Effector CD4-positive, alpha-beta T cell (primary cell): ENCODE measurements around the gene DDX25.

ENCODE experiments used
- DNase-seq: peaks from one replicate; pipeline ENCODE4 v3.0.0-alpha.2; 2020

Gene DDX25

DNA sequence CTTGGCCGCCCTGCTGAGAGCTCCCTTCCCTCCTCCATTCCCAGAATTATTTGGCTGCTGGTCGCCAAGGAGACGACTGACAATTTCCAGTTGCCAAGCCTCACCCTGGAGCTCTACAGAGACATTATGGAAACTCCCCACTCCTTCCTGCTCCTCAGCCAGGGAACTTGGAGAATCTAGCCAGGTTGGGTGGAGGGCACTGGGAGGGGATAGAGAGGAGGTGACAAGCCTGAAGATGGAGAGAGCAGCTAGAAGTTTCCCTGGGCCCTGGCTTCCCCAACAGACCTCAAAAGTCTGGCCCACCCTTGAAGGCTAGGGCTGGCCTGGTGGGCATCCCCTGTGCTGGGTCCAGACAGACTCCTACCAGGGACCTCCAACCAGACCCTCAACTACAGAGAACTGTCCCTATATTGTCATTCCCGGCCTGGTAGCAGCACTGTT, 34.8 kb downstream of the DDX25 start:
- DNase-seq: no peak

DNA sequence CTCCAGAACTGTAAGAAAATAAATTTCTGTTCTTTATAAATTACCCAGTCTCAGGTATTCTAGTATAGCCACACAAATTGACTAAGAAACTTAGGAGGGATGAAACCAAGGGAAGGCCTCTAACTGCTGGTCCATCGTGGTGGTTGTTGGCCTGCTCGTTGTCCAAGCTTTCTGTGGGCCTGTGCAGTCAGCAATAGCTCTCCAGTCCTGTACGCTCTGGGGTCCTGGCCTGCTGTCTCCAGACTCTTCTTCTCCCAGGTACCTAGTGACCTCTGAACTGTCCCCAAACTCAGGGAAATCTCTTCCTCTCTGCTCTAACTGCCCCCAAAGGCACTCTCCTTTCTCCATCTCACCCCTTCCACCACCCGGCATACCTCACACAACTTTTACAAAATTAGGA, 35.8 kb downstream of the DDX25 start:
- no peak for DNase-seq

DNA sequence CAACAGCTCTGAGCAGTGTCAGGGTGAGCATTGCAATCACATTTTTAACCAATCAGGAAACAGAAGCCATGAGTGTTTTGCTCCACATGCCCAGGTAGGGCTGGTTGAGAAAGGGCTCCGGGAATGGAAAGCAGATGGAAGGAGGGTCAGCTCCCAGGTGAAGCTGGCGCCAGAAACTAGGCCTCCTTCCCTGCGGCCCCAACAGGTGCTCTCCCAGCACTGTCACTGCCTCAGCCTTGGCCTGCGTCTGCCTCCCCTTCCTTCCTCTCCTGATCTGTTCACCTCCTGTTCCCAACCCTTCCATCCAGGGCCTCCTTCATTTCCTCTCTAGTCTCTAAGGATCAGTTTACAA, 36.9 kb downstream of the DDX25 start:
- DNase-seq: no peak

DNA sequence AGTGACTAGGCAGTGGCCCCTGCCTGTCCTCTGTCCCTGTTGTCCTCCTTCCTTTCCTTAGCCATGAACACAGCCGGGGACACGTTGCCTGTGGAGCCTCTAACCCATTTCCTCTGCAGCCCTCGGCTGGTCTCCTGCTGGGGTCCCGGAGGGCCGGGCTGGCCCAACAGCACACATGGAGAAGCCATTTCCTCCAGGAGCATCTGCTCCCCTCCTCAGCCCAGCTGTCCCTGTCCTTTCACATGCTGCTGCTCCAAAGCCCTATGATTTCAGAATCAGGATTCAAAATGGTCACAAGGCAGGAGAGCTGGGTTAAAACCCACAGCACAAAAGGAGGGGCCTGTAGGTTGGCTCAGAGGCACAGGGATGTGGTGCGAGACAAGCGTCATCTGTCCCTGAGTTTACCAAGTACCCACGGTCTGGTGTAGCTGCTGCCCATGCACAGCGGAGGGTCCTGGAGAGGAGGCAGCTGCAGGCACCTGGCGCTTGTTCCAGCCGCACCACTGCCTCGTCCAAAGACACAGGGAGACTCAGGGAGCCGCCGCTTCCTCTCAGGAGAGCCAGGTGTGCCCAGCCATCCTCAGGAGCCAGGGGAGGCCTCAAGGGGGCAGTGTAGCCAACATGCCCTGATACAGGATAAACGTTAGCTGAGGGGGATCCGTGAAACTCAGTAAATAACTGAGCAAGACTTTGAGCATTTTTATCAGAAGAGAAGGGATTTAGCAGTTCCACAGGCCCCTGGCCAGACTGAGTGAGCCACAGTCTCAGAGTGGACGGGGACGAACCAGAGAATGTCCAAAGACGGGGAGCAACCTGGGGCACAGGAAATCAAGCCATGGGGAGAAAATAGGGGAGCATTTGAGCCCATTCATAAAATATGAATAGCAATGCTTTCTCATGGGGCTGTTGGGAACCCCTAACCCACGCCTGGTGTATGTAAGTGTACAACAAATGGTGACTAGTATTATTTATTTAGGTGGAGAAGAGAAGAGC, 37.6 kb downstream of the DDX25 start:
- peak; percentile 26 for DNase-seq

DNA sequence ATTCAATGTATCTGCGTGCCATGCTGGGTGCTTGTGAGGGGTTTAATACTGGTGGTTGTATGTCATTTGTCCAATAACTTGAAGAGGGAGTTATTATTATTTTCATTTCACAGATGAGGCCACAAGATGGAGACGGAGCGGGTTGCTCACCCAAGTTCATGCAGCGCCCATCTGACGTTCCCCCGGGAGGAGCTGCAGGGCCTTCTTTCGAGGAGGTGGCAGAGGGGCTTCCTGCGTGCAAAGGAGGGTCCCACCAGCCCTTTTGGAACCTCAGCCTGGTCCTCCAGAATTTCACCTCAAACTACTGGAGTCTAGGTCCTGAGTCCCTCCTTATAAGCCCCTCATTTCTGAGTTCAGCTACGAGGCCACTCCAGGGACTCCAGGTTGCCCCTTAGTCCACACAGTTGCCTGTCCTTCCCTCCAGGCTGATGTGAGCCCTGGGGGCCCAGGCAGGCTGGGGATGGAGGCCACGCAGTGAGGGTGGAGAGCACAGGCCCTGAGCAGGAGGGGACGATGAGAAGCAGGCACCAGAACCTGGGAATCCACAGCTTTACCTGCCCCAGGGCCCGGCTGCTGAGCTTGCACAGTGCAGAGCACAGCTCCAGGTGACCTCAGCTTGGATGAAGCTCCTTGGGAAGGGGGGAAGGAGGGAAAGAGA, 38.6 kb downstream of the DDX25 start:
- DNase-seq: no peak

DNA sequence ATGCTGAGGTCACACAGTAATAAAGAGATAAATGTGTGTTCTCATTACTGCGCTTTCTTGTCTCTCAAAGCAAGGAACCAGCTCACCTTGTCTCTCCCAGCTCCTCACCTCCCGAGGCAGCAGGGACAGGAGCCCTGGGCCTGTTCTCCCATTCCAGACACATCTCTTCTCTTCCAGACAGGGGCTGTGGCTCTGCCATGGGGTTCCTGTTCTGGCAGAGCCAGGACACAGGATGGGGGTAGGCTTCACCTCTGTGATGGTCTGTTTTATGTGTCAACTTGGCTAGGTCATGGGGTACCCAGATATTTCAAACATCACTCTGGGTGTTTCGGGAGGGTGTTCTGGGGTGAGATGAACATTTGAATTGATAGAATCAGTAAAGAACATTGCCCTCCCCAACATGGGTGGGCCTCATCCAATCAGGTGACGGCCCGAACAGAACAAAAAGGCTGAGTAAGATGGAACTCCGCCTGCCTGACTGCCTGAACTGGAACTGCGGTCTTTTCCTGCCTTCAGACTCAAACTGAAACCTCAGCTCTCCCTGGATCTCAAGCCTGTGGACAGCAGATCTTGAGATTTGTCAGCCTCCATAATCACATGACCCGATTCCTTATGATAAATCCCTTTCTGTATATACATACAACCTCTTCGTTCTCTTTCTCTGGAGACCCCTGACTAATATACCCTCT, 39.5 kb downstream of the DDX25 start:
- DNase-seq: no peak

DNA sequence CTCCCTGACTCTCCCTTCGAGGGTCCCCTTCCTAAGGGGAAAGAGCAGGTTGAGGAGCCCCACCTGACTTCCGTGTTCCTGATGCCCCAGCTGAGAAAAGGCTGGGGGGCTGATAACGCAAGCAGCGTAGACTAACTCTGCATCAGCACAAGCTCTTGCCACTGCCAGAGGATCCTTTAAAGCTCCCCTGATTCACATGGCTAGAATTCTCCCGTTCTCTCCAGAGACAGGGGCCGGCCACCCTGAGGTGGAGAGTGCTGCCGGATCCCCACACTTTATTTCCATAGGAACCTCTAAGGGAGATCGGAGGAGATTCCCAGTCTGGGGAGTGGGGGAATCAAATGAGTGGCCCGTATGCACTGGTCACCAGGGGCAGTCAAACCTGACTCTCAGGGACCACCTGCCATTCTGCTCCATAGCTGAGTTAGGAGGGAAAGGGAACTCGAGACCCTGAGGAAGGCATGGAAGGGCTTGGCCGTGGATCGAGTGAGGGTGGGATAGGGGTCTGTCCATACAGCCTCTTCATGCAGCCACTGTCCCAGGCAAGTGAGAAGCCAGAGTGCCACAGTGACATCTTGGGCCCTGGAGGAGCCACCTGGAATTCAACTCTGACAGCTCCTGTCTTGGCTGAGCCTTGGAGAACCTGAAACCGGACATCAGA, 40.2 kb downstream of the DDX25 start:
- DNase-seq: no peak

DNA sequence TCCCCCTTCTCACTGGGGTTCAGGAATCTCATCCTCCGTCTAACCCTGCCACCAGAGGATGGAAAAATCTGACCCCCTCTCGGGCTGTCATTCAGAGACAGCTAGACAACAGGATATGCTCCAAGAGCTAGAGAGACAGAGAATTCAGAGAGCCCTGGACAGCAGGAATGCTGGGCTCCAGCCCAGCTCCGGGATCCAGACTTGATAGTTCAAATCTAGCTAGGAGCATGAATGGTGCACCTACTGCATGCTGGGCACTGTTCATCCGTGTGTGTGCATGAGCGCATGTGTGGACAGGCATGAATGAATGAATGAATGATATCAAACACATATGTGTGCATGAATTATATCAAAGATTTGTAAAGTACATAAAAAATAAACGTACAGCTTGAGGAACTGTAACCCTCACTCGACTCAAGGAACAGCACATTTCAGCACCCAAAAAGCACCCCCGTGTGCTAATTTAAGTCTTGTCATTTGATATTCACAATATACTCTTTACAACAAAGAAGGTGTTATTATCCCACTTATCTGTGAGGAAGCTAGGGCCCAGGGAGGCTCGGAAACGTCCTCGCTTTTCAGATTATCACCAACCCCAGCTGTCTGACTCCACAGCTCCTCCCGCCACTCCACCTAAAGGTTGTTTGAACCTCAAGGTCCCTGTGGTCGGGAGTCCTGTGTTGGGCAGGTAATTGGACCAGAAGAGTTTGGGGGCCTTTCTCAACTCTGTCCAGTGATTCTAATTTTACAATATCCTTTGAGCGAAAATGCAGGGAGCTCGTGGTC, 40.9 kb downstream of the DDX25 start:
- no peak for DNase-seq

DNA sequence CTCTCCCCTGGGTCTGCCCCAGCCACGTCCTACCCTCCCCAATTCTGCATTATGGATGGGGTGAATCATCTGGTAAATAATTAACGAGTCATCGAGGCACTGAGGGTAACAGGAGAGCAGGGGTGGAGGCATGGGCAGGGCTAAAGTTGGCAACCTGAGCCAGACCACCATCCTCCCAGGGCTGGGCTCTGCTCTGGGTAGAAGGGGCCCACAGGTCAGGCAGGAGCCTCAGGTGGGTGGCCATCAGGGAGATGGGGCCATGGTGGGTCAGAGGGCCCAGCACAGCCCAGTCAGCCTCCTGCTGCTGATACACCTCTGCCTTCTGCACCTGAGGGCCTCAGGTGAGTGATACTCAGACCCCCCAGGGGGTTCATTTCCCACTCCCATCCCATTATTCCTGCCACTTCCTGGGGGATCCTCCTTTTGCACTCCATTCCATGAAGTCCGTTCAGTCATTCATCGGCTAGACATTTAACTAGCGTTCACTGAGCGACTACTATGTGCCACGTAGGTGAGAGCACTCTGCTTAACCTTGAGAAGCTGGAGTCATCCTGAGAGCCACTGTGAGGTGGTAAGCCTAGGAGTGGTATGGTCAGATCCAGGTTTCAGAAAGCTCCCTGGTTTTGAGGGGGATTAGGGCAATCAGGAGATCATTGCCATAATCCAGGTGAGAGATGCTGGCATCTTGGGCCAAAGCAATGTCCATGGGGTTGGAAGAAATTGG, 41.7 kb downstream of the DDX25 start, which contains the start of gene VSIG10L2:
VSIG10L2 (plus strand) TSS at position 248 of the 724 bp plus-strand sequence; CDS start at position 260, 12 bp downstream.
- DNase-seq: no peak

DNA sequence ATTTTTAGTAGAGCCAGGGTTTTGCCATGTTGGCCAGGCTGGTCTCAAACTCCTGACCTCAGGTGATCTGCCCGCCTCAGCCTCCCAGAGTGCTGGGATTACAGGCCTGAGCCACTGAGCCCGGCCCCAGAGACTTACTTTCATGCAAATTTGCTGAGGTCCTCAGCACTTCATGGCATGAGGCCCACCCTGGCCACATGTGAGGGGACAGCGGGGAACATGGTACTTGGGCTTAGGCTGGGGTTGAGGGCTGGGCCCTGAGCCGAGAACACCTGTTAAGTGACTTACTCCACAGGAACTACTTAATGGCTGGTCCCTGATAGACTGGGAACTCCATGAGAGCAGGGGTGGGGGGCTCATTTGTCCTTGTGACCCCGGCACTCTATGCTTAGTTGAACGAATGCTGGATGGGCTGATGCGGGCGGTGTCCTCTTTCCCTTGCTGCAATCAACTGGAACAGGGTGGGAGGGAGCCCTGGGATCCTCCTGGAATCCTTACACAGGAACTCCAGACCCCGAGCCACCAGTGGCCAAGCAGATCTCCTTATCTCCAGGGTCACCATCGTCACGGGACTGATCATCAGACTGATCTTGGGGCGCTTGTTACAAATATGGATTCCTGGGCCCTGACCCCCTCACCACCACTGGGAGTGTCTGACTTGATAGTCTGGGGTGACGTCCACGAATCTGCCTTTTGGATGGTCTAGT, 42.6 kb downstream of the DDX25 start:
- DNase-seq: no peak

DNA sequence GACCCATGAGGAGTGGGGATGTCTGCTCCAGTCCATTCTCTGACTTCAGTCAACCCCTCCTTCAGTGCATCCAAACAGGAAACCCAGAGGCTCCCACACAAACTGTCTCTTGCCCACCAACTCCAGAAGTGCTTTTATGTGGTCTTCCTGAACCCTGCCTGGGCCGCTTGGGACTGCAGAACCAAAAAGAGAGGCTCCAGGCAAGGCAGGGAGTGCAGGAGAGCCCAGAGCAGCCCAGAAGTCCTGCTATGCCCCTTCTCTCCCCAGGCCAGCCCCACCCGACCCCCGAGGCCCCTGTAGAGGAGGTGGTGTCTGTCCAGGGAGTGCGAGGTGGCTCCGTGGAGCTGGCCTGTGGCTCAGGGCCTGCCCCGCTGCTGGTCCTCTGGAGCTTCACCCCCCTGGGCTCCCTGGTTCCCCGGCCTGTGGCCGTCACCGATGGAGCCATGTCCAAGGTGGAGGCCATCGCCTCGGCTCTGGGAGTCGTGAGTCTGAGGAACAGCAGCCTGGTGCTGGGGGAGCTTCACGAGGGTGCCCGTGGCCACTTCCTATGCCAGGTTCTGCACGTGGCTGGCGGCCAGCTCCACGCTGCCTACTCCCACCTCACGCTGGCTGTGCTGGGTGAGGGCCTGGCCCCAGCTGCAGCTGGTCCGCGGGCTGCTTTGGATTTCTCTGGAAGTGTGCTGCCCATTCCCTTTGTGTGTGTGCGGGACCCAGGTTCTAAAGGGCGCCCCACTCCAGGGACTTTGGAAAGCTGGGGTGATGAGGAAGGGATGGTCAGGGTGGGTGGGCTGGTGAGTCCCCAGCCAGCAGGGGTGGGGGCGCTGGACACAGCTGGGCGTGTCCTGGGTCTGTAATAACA, 43.3 kb downstream of the DDX25 start:
- no peak for DNase-seq

DNA sequence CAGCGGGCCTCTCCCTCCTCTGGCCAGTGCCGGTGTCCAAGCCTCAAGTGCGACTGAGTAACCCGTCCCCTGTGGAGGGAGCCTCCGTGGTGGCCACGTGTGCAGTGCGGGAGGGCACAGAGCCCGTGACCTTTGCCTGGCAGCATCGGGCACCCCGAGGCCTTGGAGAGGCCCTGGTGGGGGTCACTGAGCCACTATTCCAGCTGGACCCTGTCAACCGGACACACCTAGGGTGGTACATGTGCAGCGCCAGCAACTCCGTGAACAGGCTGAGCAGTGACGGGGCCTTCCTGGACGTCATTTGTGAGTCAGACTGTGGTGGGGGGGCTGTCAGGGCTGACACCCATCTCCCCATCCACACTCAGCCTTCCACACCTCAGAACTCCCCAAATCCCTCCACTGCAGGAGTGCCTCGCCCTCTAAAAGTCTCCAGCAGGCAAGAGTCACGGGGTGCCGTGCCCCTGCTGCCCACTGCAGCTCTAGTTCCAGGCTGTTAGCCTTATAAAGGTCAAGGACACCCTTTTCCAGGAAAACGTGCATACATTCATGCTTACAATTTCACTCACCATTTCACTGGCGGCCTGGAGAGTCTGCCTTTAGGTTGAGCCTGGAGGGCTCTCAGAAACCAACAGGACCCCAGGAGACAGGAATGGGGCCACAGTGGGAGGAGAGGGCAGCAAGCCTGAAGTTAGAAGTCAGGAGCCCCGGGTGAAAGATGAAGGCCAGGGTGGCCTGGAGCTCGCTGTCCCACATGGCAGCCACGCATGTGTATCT, 44.2 kb downstream of the DDX25 start:
- DNase-seq: no peak

DNA sequence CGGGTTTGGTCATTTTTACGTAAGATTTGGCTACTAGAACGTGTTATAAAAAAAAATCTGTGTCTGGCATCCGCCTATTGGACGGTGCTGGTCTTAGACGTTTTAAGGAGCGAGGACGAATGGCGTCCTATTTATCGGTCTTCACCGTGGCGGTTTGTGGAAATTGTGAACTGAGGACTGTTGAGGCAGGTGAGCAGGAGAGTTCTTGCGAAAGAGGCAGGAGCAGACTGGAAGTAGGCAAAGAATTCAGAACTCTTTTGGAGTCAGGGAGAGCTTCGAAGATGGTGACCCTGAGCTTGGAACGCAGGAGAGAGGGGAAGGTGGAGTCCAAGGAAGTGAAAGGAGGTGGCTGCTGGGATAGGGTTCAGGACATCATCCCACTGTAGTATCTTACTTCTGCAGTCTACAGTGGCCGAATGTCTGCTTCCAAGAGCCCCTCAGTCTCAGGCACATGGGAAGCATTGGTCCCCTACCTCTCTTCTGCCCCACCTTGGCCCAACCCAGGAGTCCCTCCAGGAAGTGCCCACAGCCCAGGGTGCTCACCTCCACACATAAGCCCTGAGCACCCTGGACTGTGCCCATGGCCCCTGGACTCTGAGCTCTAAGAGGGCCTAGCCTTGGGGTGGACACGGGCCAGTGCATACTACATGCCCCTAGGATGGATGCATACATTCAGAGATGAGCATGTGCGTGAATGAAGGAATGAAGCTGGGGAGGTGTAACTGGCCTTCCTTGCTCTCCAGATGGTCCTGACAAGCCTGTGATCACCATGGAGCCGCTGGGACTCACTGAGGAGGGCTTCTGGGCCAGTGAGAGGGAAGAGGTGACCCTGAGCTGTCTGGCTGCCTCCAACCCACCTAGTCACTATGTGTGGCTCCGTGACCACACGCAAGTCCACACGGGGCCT, 45.2 kb downstream of the DDX25 start:
- DNase-seq: no peak

DNA sequence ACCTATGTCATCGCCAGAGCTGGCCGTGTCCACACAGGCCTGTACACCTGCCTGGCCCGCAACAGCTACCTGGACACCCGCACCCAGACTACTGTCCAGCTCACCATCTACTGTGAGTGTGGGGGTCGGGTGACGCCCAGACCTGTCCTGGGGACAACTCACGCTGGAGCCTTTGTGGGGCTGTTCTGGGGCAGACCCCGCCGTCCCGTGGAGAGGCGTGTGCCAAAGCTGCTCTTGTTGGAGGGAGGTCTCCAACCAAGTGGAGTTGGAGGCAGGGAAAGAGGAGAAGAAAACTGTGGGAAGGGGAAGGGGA, 45.8 kb downstream of the DDX25 start:
- DNase-seq: no peak

DNA sequence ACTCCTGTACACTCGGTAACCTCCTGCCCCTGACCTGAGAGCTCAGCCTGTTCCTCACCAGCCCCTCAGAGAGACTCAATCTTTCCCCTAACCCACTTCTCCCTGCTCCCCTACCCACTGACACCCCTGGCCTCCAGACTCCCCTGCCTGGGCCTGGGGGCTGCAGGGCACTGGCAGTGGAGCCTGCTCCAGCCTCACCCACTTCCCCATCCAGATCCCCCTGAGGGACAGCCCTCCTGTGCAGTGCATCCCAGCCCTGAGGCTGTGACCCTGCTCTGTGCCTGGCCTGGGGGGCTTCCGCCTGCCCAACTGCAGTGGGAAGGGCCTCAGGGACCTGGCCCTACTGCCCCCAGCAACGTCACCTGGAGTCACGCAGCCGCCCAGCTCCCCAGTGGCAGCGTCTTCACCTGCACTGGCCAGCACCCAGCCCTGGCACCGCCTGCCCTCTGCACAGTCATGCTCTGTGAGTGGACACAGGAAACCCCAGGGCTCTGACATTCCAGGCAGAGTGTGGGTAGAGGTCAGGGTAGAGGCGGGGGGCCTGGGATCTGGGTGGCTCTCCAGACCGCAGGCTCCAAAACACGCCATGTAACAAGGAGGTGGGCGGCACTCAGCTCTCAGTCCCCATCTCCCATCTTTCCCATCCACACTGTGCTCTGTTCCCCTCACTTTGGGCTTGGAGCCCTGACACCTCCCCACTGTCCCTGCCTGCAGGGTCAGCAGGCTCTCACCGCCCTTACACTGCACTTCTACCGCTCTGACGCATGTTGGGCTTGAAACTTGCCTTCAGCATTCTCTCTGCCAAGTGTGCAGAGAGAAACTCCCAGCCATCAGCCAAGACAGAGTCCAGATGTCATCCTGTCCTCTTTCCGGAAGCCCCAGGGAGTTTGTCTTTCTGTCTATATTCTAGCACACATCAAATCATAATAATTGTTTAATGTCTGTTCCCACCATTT, 46.7 kb downstream of the DDX25 start:
- no peak for DNase-seq

DNA sequence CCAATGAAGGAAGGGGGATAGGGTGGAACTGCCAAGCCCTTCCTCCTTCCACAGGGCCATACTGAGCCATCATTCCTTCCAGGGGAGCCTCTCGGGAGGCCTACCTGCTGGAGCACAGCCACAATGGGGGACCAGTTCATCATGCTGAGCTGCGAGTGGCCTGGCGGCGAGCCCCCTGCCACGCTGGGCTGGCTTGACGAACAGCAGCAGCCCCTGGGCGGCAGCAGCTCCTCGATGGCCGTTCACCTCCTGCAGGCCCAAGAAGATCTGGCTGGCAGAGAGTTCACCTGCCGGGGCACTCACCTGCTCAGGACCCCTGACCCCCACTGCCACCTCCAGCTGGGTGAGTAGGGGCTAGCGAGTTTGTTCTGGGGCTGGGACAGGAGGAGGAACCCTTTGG, 47.4 kb downstream of the DDX25 start:
- no peak for DNase-seq

DNA sequence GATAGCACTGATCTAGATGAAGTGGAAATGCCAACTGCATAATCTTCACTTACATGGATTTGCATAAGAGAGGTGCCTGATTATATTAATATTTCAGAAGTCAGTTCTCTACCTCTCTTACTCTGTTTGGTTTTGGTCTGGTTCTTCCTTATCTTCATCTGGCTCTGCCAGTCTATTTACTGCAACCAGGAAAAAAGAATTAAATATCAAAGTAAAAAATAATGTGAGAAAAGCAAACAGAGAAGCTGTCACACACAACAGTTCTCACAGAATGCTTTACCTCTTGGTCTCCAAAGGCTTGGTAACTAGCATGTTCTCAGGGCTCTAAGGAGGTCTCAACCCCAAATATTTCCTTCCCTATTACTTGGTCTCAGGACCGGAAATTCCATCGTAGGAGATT, 48.3 kb downstream of the DDX25 start:
- DNase-seq: no peak
